SK-N-MC (cell line): ENCODE measurements around the gene CLP1.

Experiments
- EZH2 ChIP-seq: fragments of 200-600 bp; sonication (generic); IDR thresholded peaks from one replicate; pipeline ENCODE4 v1.6.1; 2017; ENCODE audit warnings: antibody characterized with exemption
- POLR2AphosphoS5 ChIP-seq: IDR thresholded peaks from 2 replicates; pipeline ENCODE4 v1.6.1; 2012; ENCODE audit warnings: mild to moderate bottlenecking, low read depth, low read length, borderline replicate concordance

DNA sequence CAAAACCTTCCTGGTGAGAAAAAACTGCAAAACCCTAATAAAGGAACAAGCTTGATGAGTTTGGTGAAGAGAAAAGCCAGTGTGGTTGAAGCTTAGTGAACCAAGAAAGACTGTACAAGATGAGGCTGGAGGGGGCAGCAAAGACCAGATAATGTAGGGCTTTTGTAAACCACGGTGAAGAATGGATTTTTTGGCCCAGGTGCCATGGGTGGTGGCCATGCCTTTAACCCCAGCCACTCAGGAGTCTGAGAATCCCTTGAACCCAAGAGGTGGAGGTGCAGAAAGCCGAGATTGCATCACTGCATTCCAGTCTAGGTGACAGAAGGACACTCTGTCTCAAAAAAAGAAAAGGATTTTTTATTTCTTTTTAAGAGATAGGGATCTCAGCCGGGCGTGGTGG, 5.3 kb downstream of the CLP1 start:
- TF ChIP-seq EZH2 (no peak), POLR2AphosphoS5 (no peak)
